ENCODE data around the gene CPED1.
"Not testable (repeated sequence)": the region's sequence is repeated elsewhere in the genome, so short reads cannot be mapped to it uniquely, and the experiment has no call there.

Gene CPED1

DNA sequence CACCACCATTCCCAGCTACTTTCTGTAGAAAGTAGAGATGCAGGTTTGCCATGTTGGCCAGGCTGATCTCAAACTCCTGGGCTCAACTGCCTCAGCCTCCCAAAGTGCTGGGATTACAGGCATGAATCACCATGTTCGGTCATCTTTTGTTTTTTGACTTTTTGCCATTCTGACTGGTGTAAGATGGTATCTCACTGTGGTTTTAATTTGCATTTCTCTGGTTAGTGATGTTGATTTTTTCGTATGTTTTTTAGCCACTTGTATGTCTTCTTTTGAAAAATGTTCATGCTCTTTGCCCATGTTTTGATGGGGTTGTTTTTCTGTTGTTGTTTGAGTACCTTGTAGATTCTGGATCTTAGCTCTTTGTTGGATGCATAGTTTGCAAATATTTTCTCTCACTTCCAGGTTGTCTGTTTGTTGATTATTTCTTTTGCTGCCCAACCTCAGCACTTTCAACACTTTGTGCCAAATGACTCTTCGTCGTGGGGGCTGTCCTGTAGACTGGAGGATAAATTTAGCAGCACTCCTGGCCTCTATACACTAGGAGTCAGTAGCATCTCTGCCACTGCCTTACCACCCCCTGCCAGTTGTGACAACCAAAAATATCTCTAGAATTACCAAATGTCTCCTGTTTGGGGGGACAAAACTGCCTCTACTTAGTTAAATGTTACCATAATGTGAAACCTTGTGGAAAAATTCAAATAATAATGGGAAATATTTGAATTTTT is 6.5 kb upstream of the CPED1 start:
- peak; percentile 26 for DNase-seq

DNA sequence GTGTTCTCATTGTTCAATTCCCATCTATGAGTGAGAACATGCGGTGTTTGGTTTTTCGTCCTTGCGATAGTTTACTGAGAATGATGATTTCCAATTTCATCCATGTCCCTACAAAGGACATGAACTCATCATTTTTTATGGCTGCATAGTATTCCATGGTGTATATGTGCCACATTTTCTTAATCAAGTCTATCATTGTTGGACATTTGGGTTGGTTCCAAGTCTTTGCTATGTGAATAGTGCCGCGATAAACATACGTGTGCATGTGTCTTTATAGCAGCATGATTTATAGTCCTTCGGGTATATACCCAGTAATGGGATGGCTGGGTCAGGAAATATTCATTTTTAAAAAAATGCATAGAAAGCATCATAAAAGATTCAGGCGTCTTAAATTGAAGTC is 4.9 kb upstream of the CPED1 start:
- not testable (repeated sequence) for DNase-seq

DNA sequence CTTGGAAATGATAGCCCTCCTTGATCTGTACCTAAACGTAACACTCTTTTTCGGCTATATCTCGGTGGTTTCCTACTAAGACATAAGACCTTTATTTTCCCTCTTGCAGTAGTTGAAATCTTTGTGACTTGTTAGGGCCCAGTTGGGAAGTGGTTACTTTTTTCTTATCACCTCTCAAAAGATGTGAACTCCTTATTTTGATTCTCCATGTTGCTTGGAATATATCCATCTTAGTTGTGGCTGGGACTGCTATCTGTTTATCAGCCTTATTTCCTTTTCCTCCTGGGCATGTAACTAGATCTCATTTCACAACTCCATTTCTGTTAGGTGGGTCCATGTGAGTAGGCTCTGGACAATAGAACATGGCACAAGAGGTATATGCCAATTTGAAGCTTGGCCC is 4.1 kb upstream of the CPED1 start:
- peak; percentile 47 for DNase-seq

DNA sequence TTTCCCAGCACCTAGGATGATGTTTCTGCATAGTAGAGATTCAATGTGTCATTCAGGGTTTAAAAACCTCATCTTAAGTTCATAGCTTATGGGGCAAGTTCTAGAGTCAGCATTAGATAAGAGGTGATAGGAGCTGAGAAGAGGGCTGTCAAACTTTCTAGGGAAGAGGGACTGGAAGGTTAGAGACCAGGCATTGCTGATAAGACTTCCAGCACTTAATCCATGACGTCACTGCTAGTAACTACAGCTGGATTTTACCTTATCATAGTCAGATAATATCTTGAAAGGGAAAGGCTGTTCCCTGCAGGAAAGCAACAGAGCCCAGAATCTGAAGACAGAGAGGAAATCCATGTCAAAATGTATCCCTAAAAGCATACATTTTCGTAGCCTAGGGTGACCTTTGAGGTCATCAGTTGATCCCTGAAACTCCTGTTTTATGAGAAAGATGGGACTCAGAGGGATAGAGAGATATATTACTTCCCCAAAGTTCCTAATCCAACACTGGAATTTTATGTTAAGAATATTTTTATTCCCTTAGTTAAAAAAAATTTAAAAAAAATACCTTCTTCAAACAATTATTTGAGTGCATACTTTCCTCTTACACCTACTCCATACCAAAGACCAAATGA is 3.3 kb upstream of the CPED1 start:
- peak; percentile 21 for DNase-seq

DNA sequence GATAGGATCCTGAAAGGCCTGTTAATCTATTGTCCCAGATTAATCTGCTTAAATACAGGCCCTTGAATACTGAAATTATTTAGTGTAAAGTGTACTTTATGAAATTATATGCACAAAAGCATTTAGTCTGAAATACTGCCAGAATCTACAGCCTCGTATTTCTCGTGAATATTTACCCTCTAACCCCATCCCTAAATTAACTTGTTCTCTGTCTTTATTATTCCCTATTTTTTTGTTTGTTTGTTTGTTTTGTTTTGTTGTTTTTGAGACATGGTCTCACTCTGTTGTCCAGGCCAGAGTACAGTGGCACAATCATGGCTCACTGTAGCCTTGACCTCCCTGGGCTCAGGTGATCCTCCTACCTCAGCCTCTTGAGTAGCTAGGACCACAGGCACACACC is 2.7 kb upstream of the CPED1 start:
- DNase-seq = no peak

DNA sequence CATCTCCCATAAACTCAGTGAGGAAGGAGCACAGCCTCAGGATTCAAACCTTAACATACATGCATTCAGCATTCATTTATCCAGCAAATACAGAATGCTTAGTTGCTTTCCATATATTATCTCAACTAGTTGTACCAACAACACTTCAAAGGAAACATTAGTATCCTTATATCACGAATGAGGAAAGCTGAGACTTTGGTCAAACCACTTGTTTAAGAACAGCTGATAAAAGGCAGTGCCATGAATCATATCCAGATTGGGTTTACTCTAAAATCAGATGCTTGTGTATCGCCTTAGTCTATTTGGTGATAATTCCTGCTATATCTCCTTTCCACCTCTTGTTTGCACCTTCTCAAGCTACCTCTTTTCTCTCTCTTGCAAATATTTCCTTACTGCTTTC is 1.9 kb upstream of the CPED1 start:
- DNase-seq = peak; percentile 12

DNA sequence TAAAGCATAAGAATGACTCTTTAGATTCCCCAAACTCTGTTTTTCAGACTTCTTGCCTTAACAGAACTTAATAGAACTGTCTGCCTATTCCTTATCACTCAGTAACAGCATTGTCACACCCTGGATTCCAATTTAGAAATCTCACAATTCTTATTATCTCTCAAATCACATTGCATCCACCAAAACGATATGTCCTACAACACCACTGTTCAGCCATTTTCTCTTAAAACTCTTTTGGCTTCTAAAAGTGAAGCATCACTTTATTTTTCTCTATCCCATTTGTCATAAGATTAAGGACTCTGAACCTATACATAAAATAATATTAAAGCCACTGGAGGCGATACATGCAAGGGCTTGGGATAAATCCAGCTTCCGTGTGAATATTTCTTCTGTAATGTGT is 1.2 kb upstream of the CPED1 start:
- peak; percentile 68 for DNase-seq

DNA sequence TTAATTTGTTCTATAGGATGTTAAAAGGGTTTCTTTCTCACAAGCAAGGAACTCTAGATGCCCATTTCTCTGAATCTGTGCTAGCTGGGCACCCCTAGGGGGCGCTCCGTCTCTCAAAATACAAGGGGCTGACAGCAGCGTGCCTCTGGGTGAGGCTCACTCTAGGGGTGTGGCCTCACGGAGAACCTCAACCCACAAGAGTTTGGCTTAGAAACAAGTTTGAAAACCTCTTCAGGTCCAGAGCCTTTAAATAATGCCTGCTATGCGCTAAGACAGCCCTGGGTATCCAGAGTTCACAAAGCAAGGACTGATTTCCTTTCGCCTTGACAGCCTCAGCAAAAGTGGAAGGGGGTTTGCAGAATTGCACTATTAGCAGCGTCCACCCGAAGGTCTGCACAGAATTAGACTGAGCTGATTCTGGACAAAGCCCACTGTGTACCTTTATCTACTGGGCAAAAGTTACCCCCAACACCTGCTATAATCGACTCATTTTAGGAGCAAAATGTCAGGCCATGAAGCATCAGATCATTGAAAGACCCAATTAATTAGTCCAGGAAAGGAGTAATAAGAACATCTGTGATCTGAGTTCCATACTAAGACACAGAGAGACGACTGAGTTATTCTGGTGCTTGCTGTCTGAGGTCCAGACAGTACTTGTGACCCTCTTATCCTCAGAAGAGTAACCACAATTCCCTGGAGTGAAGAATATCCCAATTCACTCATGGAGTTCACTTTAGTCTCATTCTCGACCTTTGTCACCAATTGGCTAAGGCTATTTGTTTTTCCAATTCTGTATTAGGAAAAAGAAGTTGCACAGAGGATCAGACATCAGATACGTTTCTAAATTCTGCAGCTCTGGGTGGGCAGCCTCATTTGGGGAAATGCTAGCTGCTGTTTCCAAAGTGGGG is 574 bp upstream of the CPED1 start:
- DNase-seq = peak; percentile 95

DNA sequence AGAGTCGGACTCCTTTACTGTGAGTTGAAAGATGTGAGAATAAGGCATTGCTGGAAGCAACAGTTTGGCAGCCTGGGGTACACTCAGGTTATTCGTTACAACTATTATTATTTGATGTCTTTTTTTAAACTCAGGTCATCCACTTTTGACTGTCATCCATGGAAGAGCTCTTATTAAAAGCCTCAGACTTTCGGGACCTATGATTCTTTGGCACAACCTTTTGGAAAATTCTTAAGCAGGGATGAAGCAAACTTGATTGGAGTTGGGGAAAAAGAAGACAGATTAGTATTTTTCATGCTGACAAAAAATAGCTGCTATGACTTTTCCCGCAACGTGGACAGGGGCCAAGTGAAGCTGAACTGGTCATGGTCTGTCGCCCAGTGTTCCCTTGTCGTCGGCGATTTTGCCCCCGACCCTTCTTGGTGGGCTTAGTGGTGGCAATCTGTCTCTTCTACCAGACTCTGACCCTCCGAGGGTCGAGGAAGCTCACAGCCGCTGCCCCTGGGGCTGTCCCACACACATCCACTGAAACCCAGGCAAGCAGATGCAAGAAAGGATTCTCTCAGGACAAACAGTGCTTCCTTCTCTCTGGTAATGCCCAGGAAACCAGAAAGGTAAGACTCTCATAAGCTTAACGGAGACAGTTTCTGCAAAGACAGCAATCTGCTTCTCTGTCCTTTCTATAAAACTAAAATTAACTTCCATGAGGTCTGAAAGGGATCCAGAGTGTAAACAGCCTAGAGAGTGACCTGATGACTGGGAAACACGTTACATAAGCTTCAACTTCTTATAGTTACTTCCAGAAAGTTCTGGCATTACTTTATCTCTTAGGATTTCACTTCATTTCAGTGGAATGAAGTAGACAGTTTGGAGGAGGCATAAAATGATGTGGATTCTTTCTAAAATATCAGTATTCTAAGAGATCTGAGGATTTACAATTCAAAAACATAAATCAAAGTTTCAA is 1.0 kb downstream of the CPED1 start:
- peak; percentile 49 for DNase-seq

DNA sequence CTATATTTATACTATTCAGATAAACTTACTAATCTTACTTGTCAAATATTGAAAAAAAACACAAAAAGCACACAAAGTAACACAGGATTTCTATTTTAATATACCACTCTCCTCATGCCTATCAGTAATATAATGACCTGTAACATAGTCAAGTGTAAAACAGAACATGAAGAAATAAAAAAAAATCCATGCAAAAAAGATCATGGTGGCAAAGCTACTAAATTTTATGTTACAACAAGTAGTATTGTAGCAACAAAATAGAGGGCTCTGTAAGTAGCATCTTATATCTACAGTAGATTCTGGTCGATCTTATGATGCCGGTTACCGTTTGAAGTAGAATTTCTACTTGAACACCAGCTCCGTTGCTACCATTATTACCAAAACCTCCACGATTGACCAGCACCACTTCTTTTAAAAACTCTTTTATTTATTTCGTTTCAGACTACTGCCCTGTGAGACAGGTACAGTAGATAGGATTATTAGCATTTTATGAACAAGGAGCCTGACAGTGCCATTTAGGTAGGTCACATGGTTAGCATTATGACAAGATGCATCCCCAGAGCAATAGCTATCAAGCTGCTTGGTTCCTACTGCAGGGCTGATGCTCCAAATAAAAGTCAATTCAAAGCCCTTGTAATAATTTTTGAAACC is 2.1 kb downstream of the CPED1 start:
- DNase-seq = peak; percentile 65

DNA sequence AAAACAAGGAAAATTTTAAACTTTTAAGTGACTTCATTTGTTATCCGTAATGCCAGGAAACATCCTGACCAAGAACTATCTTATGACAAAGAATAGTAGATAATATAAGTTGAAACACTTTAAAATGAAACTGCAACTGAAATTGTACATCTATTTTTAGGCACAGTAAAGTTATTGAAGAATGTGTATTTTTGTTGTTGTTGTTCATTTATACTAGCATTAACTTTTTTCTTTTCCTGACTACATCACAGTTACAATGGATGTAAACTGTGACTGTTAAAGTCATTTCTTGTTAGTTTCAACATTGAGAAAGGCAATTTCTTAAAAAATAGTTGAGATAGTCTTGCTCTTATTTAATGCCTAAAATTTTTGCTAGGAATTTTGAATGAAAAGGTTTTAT is 2.6 kb downstream of the CPED1 start:
- DNase-seq = no peak

DNA sequence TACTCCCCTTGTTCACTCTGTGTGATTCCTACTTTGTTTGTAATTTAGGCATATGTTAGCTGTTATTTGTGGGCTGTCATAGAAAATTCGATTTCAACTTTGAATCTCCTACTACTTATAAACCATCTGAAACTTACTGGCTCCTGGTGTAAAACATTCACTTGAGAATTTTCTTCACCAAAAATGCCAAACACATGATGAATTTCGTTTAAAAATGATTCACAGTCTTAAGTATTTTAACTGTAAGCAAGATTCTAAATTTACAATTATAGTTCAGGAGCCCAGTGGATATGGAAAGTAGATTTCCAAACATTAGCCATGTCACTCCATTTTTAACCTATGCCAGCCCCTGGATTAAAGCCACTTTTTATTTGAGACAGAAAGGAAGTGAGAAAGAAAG is 3.1 kb downstream of the CPED1 start:
- peak; percentile 51 for DNase-seq

DNA sequence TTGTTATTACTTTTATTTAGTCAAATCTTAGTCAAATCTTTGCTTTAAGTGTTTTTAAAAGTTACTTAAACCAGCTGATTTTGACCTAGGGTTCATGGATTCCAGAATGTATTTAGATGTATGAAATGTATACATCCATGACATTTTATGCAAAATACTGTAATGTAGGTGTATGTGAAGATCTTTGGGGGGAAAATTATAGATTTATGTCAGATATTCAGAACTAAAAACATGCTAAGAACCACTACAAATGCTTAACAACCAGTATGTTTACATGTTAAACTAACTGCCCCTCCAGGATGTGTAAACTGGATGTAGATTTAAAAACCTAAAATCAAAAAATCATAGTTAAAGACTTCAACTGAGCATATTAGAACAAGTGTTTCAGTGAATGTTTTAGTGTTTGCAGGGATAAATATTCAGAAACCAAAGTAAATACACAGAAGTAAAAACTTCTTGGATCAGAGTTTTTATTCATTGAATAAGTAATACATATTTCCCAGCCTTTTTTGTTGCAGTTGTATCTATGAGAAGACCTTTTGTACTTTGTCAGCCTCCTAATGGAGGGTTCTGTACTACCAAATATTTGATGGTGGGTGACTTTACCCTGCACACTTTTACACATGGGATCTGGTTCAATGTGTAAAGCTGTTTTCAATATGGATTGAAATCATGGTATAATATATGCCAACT is 3.9 kb downstream of the CPED1 start:
- peak; percentile 42 for DNase-seq

DNA sequence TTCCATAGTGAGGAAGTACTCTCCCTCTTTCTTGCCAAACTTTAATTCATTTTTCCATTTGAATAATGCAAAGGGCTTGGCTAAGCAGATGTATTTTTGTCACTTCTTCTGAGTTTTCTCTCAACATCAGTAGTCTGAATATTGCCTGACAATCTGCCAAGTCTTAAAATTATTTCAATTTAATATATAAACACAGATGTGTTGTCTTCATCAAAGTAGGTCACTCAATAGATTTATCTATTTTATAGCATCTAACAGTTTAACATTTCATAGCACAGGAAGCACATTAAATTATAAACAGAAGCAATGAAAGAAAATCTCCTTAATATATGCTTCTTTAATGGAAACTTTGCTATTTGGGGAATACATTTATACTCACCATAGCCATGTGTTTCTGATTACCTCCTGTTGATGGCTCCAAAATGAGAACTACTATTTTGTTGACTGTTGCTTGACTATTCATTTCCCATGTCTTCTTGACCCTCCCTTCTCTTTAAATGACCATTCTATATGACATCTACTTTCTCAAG is 4.5 kb downstream of the CPED1 start:
- DNase-seq = peak; percentile 43

DNA sequence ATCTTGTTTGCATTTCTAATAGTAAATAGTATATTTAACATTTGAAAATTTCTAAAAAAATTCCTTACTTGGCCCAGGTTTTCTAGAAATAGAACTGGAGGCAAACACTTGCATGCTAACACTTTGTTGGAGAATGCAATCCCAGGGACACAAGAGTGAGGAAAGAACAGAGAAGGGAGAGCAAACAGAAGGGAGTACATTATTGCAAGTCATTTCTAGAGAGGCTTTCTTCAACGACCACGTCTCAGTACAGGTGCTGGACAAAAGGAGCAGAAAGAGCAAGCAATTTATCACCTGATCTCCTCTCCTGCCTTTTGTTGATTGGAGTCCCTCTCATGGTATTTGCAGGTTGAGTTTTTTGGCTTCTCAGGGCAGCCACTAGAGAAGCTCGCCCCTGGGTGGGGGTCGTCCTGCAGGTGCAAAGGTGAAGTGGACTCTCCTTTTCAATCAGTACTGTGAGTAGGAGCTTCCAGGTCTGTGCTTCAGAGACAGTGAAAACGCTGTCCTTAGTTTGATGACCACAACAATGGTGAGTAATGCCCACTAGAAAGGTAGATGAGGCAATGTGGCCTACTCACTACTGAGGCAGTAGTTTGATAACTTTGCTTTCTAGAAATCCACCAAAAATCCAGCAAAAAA is 5.2 kb downstream of the CPED1 start:
- peak; percentile 37 for DNase-seq

DNA sequence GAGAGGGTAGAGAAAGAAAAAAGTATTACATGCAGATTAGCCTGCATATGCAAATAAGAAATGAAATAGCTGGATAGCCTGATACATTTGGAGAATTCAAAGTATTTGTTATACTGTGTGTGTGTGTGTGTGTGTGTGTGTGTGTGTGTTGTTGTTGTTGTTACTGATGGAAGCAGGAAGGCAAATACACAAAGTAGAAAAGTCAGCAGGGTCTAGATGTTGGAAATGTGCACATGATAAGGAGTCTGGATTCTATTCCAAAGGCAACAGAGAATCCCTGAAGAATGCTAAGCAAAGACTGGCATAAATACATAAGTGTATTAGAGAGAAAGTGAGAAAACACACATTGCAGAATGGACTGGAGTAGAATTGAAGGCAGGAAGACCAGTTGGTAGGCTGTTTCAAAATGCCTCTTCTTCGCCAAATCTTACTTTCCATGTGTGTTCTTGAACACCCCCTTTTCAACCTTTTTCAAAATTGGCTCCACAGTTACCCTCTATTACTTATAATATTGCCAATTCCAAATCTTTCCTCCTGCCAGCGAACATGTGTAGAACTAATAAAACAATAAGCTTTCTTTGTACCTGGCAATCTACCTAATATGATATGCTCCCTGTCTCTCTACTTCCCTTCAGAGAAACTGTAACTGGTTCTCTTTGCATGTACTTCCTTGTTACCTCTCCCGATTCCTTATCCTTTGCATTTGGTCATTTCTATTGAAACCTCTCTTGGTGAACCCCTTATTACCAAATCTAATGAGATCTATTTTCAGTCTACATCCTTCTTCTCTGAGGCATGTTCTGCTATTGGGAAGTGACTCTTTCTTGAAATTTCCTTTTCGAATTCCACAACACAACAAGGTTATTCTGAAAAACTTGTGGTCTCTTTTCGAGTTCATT is 6.2 kb downstream of the CPED1 start:
- peak; percentile 33 for DNase-seq

DNA sequence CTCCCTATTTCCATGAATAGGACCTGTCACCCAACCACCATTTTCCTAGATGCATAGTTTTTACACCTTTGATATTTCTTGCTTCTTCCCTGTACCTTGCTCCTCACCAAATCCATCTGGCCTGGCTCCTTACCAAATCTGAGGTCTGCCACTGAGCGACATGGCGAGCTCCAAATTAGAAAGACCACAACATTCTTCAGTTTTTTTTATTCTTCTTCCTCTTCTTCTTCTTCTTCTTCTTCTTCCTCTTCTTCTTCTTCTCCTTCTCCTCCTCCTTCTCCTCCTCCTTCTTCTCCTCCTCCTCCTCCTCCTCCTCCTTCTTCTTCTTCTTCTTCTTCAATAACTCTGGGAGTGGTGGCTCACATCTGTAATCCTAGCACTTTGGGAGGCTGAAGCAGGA is 7.1 kb downstream of the CPED1 start:
- peak; percentile 65 for DNase-seq

DNA sequence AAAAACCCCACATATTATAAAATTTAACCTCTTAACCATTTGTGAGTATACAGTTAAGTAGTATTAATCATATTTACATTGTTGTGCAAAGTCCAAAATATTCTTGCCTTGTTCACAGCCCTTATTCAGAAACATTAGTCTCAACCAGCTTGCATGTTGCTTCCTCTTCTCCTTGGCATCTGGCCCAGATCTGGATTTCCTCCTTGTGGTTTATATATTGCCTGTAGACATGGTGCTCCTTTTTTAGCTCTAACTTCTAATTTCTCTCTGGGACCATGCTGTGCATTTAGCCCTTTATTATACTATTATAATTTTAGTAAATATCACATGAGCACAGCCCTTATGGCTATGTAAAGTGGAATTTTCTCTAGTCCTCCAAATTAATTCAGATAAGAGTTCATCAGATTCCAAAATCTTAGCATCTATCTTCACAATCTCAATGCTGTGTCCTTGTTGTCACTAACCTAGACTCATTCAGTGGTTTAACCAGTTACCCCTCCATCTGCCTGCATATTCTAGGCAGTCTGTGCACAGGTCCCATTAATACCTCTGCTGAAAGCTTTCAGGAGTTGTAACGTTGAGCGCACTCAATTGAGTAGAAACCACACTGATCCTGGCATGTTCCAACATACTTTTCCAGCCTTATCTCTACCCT is 7.9 kb downstream of the CPED1 start:
- DNase-seq = peak; percentile 90

DNA sequence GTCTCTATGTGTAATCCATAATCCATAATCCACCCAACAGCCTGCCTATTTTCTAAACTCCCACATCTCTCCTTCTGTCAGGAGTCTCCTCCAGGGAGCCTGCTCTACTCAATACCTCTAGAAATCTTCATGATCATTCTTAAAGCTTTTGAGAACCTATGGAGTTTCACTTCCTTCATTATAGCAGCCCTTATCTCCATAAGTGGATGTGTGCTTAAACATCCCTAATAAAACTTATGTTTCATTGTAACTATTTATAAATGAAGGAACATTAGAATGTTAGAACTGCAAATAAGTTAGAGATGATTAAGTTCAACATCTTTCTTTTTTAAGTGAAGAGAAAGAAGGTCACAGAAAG is 8.5 kb downstream of the CPED1 start:
- no peak for DNase-seq
